Measurements from ENCODE around the gene OR8B2. TPM values are rescaled to one million over a fixed set of nuclear protein-coding genes. Genes with fewer than 3 reads are reported as not detected.
"Not testable (repeated sequence)": the region's sequence is repeated elsewhere in the genome, so short reads cannot be mapped to it uniquely, and the experiment has no call there.

Gene OR8B2
- total RNA-seq, 2 experiments from 2014 or later = not detected

DNA sequence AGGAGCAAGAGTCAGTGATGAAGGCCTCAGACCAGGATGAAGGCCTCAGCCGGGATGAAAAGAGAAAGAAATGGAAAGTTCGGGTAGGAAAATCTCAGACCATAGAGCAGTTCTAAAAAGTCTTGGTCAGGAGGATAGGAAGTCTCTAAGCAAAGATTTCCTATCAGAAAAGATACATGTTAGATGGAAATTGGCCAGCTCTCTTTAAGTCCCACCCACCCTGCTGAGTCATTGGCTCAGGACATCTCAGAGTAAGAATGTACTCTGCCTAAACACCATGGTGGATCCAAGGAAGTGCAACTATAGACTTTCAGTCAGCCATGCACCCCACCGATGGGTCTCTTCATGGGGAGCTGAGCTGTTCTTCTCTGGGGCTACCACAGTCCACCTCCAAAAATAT is 10.1 kb upstream of the OR8B2 start:
- no peak overlapping the region for H3K27ac Mint-ChIP-seq
- no peaks in the 10 kb centered on the region for H3K36me3 Mint-ChIP-seq (ENCODE audit: low read depth)
- CTCF ChIA-PET = no interaction called here
- intact Hi-C loops (cut with DNase I, micrococcal nuclease) = no loop called here
- DNase-seq (peak; percentile 4), ATAC-seq (no peak)
- H3K4me1 Mint-ChIP-seq = no peaks in the 10 kb centered on the region
- POLR2A ChIA-PET = no interaction called here
- H3K4me3 Mint-ChIP-seq = no peak overlapping the region
- H3K27me3 Mint-ChIP-seq = peaks cover 9% of the 10 kb centered on the region
- H3K9me3 Mint-ChIP-seq (ENCODE audit: low read depth) = no peaks in the 10 kb centered on the region

DNA sequence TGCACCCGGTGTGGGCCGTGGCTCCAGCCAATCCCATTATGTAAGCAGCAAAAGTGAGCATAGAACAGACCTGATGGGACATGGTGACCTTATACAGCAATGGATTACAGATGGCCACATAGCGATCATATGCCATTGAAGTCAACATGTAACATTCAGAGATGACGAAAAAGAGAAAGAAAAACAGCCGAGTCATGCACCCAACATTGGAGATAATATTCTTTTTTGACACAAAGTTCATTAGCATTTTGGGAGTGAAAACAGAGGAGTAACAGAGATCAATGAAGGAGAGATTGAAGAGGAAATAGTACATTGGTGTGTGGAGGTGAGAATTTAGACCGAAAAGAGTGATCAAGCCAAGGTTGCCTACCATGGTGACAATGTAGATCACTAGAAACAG is 1.4 kb downstream of the OR8B2 start:
- POLR2A ChIA-PET; intact Hi-C loops (cut with DNase I, micrococcal nuclease); H3K27me3 Mint-ChIP-seq; H3K27ac Mint-ChIP-seq; H3K9me3 Mint-ChIP-seq (ENCODE audit: low read depth); H3K4me3 Mint-ChIP-seq; CTCF ChIA-PET; ATAC-seq; DNase-seq; H3K36me3 Mint-ChIP-seq (ENCODE audit: low read depth); H3K4me1 Mint-ChIP-seq: not testable (repeated sequence)

GRCh38 chr11:124380585-124380984 is 3.7 kb downstream of the OR8B2 start:
- no peak for ATAC-seq
- ChIA-PET POLR2A (no interaction called here), CTCF (no interaction called here)
- Mint-ChIP-seq H3K4me3 (no peak overlapping the region), H3K36me3 (ENCODE audit: low read depth) (no peaks in the 10 kb centered on the region), H3K27ac (no peak overlapping the region), H3K4me1 (no peaks in the 10 kb centered on the region), H3K27me3 (peaks cover 4% of the 10 kb centered on the region), H3K9me3 (ENCODE audit: low read depth) (no peaks in the 10 kb centered on the region)
- intact Hi-C loops (cut with DNase I, micrococcal nuclease) = no loop called here
- DNase-seq = no peak

DNA sequence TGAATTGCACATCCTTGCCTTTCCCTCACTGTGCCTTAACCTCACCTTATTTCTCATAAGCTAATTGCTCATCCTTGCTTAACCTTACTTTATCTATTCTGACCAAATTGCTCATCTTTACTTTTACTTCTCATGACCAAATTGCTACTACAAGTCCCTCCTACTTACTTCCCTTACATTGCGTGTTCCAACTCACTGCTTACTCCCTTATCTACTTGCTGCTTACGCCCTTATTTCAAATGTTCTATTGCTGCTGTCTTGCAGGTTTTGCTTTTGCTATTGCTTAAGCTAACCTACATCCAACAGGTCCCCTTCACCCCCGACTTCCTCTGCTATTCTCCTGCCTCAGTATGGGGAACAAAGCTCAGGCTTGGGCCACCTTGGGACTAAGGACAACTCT is 8.0 kb downstream of the OR8B2 start:
- no peaks in the 10 kb centered on the region for H3K36me3 Mint-ChIP-seq (ENCODE audit: low read depth)
- DNase-seq = no peak
- no peak overlapping the region for H3K4me3 Mint-ChIP-seq
- ChIA-PET POLR2A (no interaction called here), CTCF (no interaction called here)
- no peak overlapping the region for H3K27ac Mint-ChIP-seq
- ATAC-seq = no peak
- no peaks in the 10 kb centered on the region for H3K9me3 Mint-ChIP-seq (ENCODE audit: low read depth)
- intact Hi-C loops (cut with DNase I, micrococcal nuclease) = no loop called here
- H3K27me3 Mint-ChIP-seq = peaks cover 2% of the 10 kb centered on the region
- no peaks in the 10 kb centered on the region for H3K4me1 Mint-ChIP-seq

- no peak overlapping the region for H3K27ac Mint-ChIP-seq
- DNase-seq (no peak), ATAC-seq (no peak)
- H3K27me3 Mint-ChIP-seq = peaks cover 2% of the 10 kb centered on the region
- ChIA-PET POLR2A (no interaction called here), CTCF (no interaction called here)
- no peaks in the 10 kb centered on the region for H3K4me1 Mint-ChIP-seq
- no peaks in the 10 kb centered on the region for H3K36me3 Mint-ChIP-seq (ENCODE audit: low read depth)
- peaks cover 3% of the 10 kb centered on the region for H3K9me3 Mint-ChIP-seq (ENCODE audit: low read depth)
- intact Hi-C loops (cut with DNase I, micrococcal nuclease) = no loop called here
- no peak overlapping the region for H3K4me3 Mint-ChIP-seq
Measured at GRCh38 chr11:124359566-124359965, 24.7 kb downstream of the OR8B2 start.

DNA sequence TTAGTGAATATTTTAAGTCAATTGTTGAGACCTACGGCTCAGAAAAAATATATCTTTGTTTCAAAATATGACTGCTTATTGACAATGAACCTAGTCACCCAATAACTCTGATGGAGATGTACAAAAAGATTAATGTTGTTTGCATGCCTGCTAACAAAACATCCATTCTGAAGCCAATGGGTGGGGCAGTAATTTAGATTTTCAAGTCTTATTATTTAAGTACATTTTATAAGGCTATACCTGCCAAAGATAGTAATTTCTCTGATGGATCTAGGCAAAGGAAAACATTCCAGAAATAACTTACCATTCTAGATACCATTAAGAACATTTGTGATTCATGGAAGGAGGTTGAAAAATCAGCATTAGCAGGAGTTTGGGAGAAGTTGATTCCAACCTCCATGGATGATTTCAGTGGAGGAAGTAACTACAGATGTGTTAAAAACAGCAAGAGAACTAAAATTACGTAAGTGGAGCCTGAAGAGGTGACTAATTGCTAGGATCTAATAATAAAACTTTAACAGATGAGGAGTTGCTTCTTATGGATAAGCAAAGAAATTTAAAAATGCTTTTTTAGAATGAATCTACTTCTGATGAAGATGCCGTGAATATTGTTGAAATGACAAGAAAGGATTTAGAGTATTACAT is 37.9 kb downstream of the OR8B2 start:
- H3K27me3 Mint-ChIP-seq = no peaks in the 10 kb centered on the region
- H3K4me1 Mint-ChIP-seq = no peaks in the 10 kb centered on the region
- ChIA-PET CTCF (interaction anchor here (0.6 to 0.7 kb wide), 2 partner anchors 10 to 174 kb away, joined by 3 read pairs; no protein-coding TSS in a partner anchor), POLR2A (no interaction called here)
- ATAC-seq (no peak), DNase-seq (no peak)
- H3K36me3 Mint-ChIP-seq (ENCODE audit: low read depth) = no peaks in the 10 kb centered on the region
- intact Hi-C loops (cut with DNase I, micrococcal nuclease) = no loop called here
- H3K4me3 Mint-ChIP-seq = no peak overlapping the region
- no peak overlapping the region for H3K27ac Mint-ChIP-seq
- H3K9me3 Mint-ChIP-seq (ENCODE audit: low read depth) = no peaks in the 10 kb centered on the region

DNA sequence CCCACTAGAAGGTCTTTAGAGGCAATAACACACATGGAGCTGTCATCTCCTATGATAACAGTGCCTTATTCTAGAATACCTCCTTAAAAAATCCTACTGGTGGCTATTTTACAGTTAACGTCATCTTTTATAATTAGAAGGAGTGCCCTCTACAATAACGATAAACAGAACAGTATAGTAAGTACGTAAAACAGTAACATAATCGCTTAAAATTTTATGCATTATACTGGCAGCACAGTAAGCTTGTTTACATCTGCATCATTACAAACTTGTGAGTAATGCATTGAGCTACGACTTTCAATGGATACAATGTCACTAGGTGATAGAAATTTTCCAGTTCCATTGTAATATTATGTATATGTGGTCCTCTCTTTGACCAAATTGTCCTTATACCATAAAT is 40.0 kb downstream of the OR8B2 start:
- no peak overlapping the region for H3K4me3 Mint-ChIP-seq
- H3K27ac Mint-ChIP-seq = no peak overlapping the region
- H3K27me3 Mint-ChIP-seq = no peaks in the 10 kb centered on the region
- H3K36me3 Mint-ChIP-seq (ENCODE audit: low read depth) = no peaks in the 10 kb centered on the region
- ATAC-seq = no peak
- no peaks in the 10 kb centered on the region for H3K4me1 Mint-ChIP-seq
- DNase-seq = no peak
- ChIA-PET POLR2A (interaction anchor here (0.5 kb wide), 1 partner anchor 160 kb away, joined by 3 read pairs; no protein-coding TSS in a partner anchor), CTCF (no interaction called here)
- intact Hi-C loops (cut with DNase I, micrococcal nuclease) = no loop called here
- H3K9me3 Mint-ChIP-seq (ENCODE audit: low read depth) = no peaks in the 10 kb centered on the region

GRCh38 chr11:124340142-124340447 is 44.2 kb downstream of the OR8B2 start:
- no peaks in the 10 kb centered on the region for H3K27me3 Mint-ChIP-seq
- POLR2A ChIA-PET = no interaction called here
- no peaks in the 10 kb centered on the region for H3K4me1 Mint-ChIP-seq
- no peak overlapping the region for H3K4me3 Mint-ChIP-seq
- no peak overlapping the region for H3K27ac Mint-ChIP-seq
- no peaks in the 10 kb centered on the region for H3K36me3 Mint-ChIP-seq (ENCODE audit: low read depth)
- no peaks in the 10 kb centered on the region for H3K9me3 Mint-ChIP-seq (ENCODE audit: low read depth)
- ATAC-seq (no peak), DNase-seq (no peak)
- intact Hi-C loops (cut with DNase I, micrococcal nuclease) = no loop called here
- CTCF ChIA-PET = no interaction called here

- no peak overlapping the region for H3K4me3 Mint-ChIP-seq
- H3K4me1 Mint-ChIP-seq = no peaks in the 10 kb centered on the region
- H3K36me3 Mint-ChIP-seq (ENCODE audit: low read depth) = no peaks in the 10 kb centered on the region
- POLR2A ChIA-PET = no interaction called here
- H3K27me3 Mint-ChIP-seq = no peaks in the 10 kb centered on the region
- intact Hi-C loops (cut with DNase I, micrococcal nuclease) = no loop called here
- ATAC-seq (no peak), DNase-seq (no peak)
- H3K27ac Mint-ChIP-seq = no peak overlapping the region
- CTCF ChIA-PET = no interaction called here
- H3K9me3 Mint-ChIP-seq (ENCODE audit: low read depth) = no peaks in the 10 kb centered on the region
Measured at GRCh38 chr11:124339396-124340141, 44.7 kb downstream of the OR8B2 start.

Other genes starting within 250 kb of the OR8B2 start
- gene OR10D3, start 201.2 kb downstream of the OR8B2 start, total RNA-seq = not detected
- not detected for gene OR8G1, start 143.4 kb downstream of the OR8B2 start, total RNA-seq
- gene OR8G5, start 128.1 kb downstream of the OR8B2 start, total RNA-seq = not detected
- not detected for gene OR8D1, start 70.5 kb downstream of the OR8B2 start, total RNA-seq
- not detected for gene OR8D2, start 64.3 kb downstream of the OR8B2 start, total RNA-seq
- gene OR8B3, start 14.5 kb upstream of the OR8B2 start, total RNA-seq = not detected
- gene OR8B4, start 40.4 kb upstream of the OR8B2 start, total RNA-seq = not detected
- gene OR8B8, start 61.2 kb upstream of the OR8B2 start, total RNA-seq = not detected
- gene OR8B12, start 159.2 kb upstream of the OR8B2 start, total RNA-seq = not detected
- not detected for gene OR8A1, start 185.5 kb upstream of the OR8B2 start, total RNA-seq
- gene PANX3, start 226.9 kb upstream of the OR8B2 start, total RNA-seq = not detected
- 10 to 100 TPM; 29.6 to 40.6 TPM for gene TBRG1, start 238.4 kb upstream of the OR8B2 start, total RNA-seq